ENCODE results near the gene CALHM4.
"Not testable (repeated sequence)": the region's sequence is repeated elsewhere in the genome, so short reads cannot be mapped to it uniquely, and the experiment has no call there.

CALHM4 gene

GRCh38 chr6:116577486-116577885 lies 23.9 kb downstream of the CALHM4 start:
- DNase-seq (ENCODE audit: low spot score) = no peak

GRCh38 chr6:116578335-116578734 lies 24.8 kb downstream of the CALHM4 start:
- DNase-seq (ENCODE audit: low spot score) = no peak

- DNase-seq (ENCODE audit: low spot score) = no peak
Measured at GRCh38 chr6:116579143-116579542, 25.6 kb downstream of the CALHM4 start.

GRCh38 chr6:116580198-116580597 lies 26.6 kb downstream of the CALHM4 start:
- no peak for DNase-seq (ENCODE audit: low spot score)

- no peak for DNase-seq (ENCODE audit: low spot score)
Measured at GRCh38 chr6:116586276-116586675, 32.7 kb downstream of the CALHM4 start.

- DNase-seq (ENCODE audit: low spot score) = no peak
Measured at GRCh38 chr6:116586738-116587137, 33.2 kb downstream of the CALHM4 start.

GRCh38 chr6:116595247-116595646 lies 41.7 kb downstream of the CALHM4 start:
- DNase-seq (ENCODE audit: low spot score) = no peak

GRCh38 chr6:116596815-116597214 lies 43.3 kb downstream of the CALHM4 start:
- DNase-seq (ENCODE audit: low spot score) = no peak

- DNase-seq (ENCODE audit: low spot score) = not testable (repeated sequence)
Measured at GRCh38 chr6:116603916-116604315, 50.4 kb downstream of the CALHM4 start.

- not testable (repeated sequence) for DNase-seq (ENCODE audit: low spot score)
Measured at GRCh38 chr6:116604868-116605267, 51.3 kb downstream of the CALHM4 start.

- no peak for DNase-seq (ENCODE audit: low spot score)
Measured at GRCh38 chr6:116605935-116606334, 52.4 kb downstream of the CALHM4 start.

All from AG08396 (cell line).